ENCODE measurements around the gene ZCCHC3. TPM values are rescaled to one million over a fixed set of nuclear protein-coding genes. Genes with fewer than 3 reads are reported as not detected.

Gene ZCCHC3
- total and polyA plus RNA-seq, 2 donors (not counting 1 experiment from before 2014, with no cell fraction given): 8.7 to 11.6 TPM

DNA sequence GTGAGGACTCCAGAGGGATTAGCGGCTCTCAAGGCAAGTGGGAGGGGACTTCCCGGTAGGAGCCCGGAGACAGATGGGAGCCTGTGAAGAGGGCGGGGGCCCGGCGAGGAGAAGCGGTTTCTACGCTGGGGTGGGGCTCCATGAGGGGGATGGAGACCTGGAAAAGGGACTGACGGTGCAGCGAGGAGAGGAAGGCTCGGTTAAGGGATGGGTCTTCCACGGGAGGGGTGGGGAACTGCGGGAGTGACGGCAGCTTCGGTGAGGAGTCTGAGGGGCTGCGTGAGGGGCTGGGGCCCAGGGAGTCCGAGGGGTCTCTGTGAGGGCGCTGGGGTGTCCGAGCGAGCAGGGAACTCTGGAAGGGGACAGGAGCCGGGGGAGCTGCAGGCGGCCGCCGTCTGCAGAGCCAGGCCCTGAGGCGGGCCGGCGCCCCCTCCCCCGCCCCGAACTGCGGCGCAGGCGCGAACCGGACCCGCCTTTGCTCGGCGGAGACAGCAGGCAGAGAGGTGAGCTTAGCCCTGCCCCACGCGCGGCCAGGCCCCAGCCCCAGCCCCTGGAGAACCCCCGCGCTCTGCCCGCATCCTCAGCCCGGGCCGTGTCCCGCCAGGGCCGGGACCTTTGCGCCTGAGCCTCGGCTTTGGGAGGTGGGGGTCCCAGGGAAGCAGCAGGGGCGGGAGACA lies 49.4 kb downstream of the ZCCHC3 start, which contains the start of gene NRSN2:
NRSN2 (plus strand) TSS at position 472 of the 677 bp plus-strand sequence. CDS start 2,533 bp downstream, outside the sequence.
- DNase-seq (ENCODE audit: low read depth in 2 of 2): peak; percentile 68 to 75
- no peaks in the 10 kb centered on the region for H3K9me3 ChIP-seq (ENCODE audit: control insufficient read depth, insufficient read depth, low read depth, low read length)
- peaks cover 10% of the 10 kb centered on the region for H3K36me3 ChIP-seq (ENCODE audit: control insufficient read depth, insufficient read depth, low read length)
- H3K27me3 ChIP-seq (ENCODE audit: control insufficient read depth, insufficient read depth, low read length): no peaks in the 10 kb centered on the region
- H3K9ac ChIP-seq (ENCODE audit: insufficient read depth, low read length): peak within 1 kb of the TSS; percentile 78
- peak within 1 kb of the TSS; percentile 95 for H3K27ac ChIP-seq (ENCODE audit: insufficient read depth, low read length)
- H3K4me1 ChIP-seq (ENCODE audit: control insufficient read depth, extremely low read depth, insufficient read depth, low read length): peaks cover 7% of the 10 kb centered on the region
- peak within 1 kb of the TSS; percentile 98 for H3K4me2 ChIP-seq (ENCODE audit: extremely low read depth, insufficient read depth, low read length)
- H3K79me2 ChIP-seq (ENCODE audit: control insufficient read depth, insufficient read depth, low read length): peaks cover 8% of the 10 kb centered on the region
- TF ChIP-seq EZH2 (IDR thresholded peaks at IDR 0.05; ENCODE audit: low read length, missing control alignments): no peak
- TF ChIP-seq, protein P1, sequence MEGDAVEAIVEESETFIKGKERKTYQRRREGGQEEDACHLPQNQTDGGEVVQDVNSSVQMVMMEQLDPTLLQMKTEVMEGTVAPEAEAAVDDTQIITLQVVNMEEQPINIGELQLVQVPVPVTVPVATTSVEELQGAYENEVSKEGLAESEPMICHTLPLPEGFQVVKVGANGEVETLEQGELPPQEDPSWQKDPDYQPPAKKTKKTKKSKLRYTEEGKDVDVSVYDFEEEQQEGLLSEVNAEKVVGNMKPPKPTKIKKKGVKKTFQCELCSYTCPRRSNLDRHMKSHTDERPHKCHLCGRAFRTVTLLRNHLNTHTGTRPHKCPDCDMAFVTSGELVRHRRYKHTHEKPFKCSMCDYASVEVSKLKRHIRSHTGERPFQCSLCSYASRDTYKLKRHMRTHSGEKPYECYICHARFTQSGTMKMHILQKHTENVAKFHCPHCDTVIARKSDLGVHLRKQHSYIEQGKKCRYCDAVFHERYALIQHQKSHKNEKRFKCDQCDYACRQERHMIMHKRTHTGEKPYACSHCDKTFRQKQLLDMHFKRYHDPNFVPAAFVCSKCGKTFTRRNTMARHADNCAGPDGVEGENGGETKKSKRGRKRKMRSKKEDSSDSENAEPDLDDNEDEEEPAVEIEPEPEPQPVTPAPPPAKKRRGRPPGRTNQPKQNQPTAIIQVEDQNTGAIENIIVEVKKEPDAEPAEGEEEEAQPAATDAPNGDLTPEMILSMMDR (conservative IDR thresholded peaks at IDR 0.05 in 1 of 2, IDR thresholded peaks at IDR 0.05 in 1 of 2; ENCODE audit: low read depth in 1 of 2, low read length in 2 of 2): no peak
- H4K20me1 ChIP-seq (ENCODE audit: control insufficient read depth, extremely low read depth, insufficient read depth, low read length): no peaks in the 10 kb centered on the region
- peak within 1 kb of the TSS; percentile 73 for H2AFZ ChIP-seq (ENCODE audit: low read length)
- peak within 1 kb of the TSS; percentile 62 to 89 (median 76) for H3K4me3 ChIP-seq (replicated peaks in 1 of 4; ENCODE audit: control extremely low read depth in 1 of 4, insufficient read depth in 1 of 4, low read depth in 3 of 4, low read length in 4 of 4)

DNA sequence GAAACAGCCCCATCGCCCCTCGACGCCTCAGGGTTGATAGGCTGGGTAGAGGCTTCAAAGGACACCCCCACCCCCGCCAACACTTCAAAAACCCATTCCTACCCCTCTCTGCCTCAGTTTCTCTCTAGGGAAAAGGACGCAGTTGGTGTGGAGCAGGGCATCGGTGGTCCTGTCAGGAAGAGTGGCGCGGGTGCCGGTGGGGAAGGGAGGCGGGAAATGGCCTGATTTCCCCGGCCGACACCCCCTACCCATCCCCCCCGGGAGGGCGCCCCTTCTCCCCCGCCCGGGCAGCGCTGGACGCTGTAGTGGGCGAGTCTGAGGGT lies 49.9 kb downstream of the ZCCHC3 start:
- no peak for TF ChIP-seq EZH2 (IDR thresholded peaks at IDR 0.05; ENCODE audit: low read length, missing control alignments)
- TF ChIP-seq, protein P1 (conservative IDR thresholded peaks at IDR 0.05 in 1 of 2, IDR thresholded peaks at IDR 0.05 in 1 of 2; ENCODE audit: low read depth in 1 of 2, low read length in 2 of 2): no peak
- H3K27ac ChIP-seq (ENCODE audit: insufficient read depth, low read length): peak overlapping the region; percentile 95
- H3K36me3 ChIP-seq (ENCODE audit: control insufficient read depth, insufficient read depth, low read length): peaks cover 10% of the 10 kb centered on the region

DNA sequence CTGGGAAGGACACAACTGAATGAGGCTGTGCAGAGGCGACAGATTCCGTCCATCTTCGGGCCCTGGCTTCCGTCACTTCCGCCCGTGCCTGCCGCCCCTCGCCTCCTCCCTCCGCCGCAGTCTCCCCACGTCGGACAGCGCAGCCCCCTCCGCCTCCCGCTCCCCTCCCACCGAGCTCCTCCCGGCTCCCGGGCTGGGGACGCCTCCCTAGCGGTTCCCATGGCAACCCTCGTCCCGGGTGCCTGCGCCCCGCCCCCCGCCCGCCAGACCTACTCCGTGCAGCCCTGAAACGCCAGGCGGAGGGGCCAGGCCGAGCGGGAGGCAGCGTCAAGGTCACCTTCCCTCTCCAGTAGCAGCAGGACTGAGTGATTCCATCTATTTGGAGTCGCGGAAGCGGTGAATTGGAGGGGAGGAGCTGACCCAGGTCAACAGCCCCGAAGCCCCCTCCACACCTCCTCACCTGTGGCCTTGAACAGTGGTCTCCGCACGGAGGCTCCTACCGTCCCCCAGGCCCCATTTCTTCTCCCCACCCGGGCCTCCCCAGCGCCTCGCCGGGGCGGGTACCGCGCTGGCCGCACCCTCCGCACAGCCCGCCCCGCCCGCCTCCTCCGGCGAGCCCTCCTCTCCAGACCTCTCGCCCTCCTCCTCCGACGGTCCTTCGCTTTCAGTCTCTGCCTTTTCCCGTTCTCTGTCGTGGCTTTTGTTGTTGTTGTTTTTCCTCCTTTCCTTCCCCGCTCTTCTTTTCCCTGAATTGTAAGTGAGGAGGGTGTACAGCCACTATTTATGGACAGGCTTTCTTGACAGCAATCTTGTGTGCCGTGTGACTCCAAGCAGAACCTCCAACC lies 50.5 kb downstream of the ZCCHC3 start:
- peaks cover 10% of the 10 kb centered on the region for H3K36me3 ChIP-seq (ENCODE audit: control insufficient read depth, insufficient read depth, low read length)
- no peak for TF ChIP-seq EZH2 (IDR thresholded peaks at IDR 0.05; ENCODE audit: low read length, missing control alignments)
- TF ChIP-seq, protein P1 (conservative IDR thresholded peaks at IDR 0.05 in 1 of 2, IDR thresholded peaks at IDR 0.05 in 1 of 2; ENCODE audit: low read depth in 1 of 2, low read length in 2 of 2): no peak
- H3K4me1 ChIP-seq (ENCODE audit: control insufficient read depth, extremely low read depth, insufficient read depth, low read length): peaks cover 7% of the 10 kb centered on the region
- peak overlapping the region; percentile 98 for H3K4me2 ChIP-seq (ENCODE audit: extremely low read depth, insufficient read depth, low read length)
- no peaks in the 10 kb centered on the region for H3K27me3 ChIP-seq (ENCODE audit: control insufficient read depth, insufficient read depth, low read length)
- peaks cover 8% of the 10 kb centered on the region for H3K79me2 ChIP-seq (ENCODE audit: control insufficient read depth, insufficient read depth, low read length)
- no peaks in the 10 kb centered on the region for H3K9me3 ChIP-seq (ENCODE audit: control insufficient read depth, insufficient read depth, low read depth, low read length)
- peak overlapping the region; percentile 95 for H3K27ac ChIP-seq (ENCODE audit: insufficient read depth, low read length)
- peak overlapping the region; percentile 62 to 89 (median 76) for H3K4me3 ChIP-seq (replicated peaks in 1 of 4; ENCODE audit: control extremely low read depth in 1 of 4, insufficient read depth in 1 of 4, low read depth in 3 of 4, low read length in 4 of 4)
- H4K20me1 ChIP-seq (ENCODE audit: control insufficient read depth, extremely low read depth, insufficient read depth, low read length): no peaks in the 10 kb centered on the region
- peak overlapping the region; percentile 73 for H2AFZ ChIP-seq (ENCODE audit: low read length)
- H3K9ac ChIP-seq (ENCODE audit: insufficient read depth, low read length): peak overlapping the region; percentile 78
- DNase-seq (ENCODE audit: low read depth in 2 of 2): peak; percentile 93 to 96

More for the DNA sequence above, 49.9 kb downstream of the ZCCHC3 start:
- Histone ChIP-seq H2AFZ (ENCODE audit: low read length) (no peak overlapping the region), H3K9me3 (ENCODE audit: control insufficient read depth, insufficient read depth, low read depth, low read length) (no peaks in the 10 kb centered on the region), H3K79me2 (ENCODE audit: control insufficient read depth, insufficient read depth, low read length) (peaks cover 8% of the 10 kb centered on the region), H3K4me1 (ENCODE audit: control insufficient read depth, extremely low read depth, insufficient read depth, low read length) (peaks cover 7% of the 10 kb centered on the region), H3K4me2 (ENCODE audit: extremely low read depth, insufficient read depth, low read length) (peak overlapping the region; percentile 98), H4K20me1 (ENCODE audit: control insufficient read depth, extremely low read depth, insufficient read depth, low read length) (no peaks in the 10 kb centered on the region), H3K4me3 (replicated peaks in 1 of 4; ENCODE audit: control extremely low read depth in 1 of 4, insufficient read depth in 1 of 4, low read depth in 3 of 4, low read length in 4 of 4) (peak overlapping the region; percentile 62 to 89 (median 72)), H3K9ac (ENCODE audit: insufficient read depth, low read length) (peak overlapping the region; percentile 78), H3K27me3 (ENCODE audit: control insufficient read depth, insufficient read depth, low read length) (no peaks in the 10 kb centered on the region)
- no peak for DNase-seq (ENCODE audit: low read depth in 2 of 2)

Data from fibroblast of lung (primary cell).